T-helper 1 cell treated with Interleukin-12 subunit alpha and Interleukin-12 subunit beta and Interleukin-4 antibody, amounts not matched to agents 30 μg/mL and 1 μg/mL, for 36 hours (primary cell): ENCODE measurements around the gene SHC4.

Experiments used
- H3K27ac Mint-ChIP-seq: one replicate; pipeline ENCODE4 v1.8.0; 2021; ENCODE audit warnings: mild to moderate bottlenecking, mixed read lengths
- H3K27me3 Mint-ChIP-seq: one replicate; pipeline ENCODE4 v1.8.0; 2021; ENCODE audit warnings: low read depth, mixed read lengths
- H3K36me3 Mint-ChIP-seq: one replicate; pipeline ENCODE4 v1.8.0; 2021; ENCODE audit warnings: low read depth, mixed read lengths
- H3K4me1 Mint-ChIP-seq: one replicate; pipeline ENCODE4 v1.8.0; 2021; ENCODE audit warnings: low read depth, mixed read lengths
- H3K4me3 Mint-ChIP-seq: one replicate; pipeline ENCODE4 v1.8.0; 2021; ENCODE audit warnings: mild to moderate bottlenecking, moderate library complexity, mixed read lengths
- H3K9me3 Mint-ChIP-seq: one replicate; pipeline ENCODE4 v1.8.0; 2021; ENCODE audit warnings: mixed read lengths

SHC4 gene

GRCh38 chr15:48782911-48783310, 180.8 kb downstream of the SHC4 start:
- H3K27ac Mint-ChIP-seq, result no peak overlapping the region
- H3K4me1 Mint-ChIP-seq, result no peaks in the 10 kb centered on the region
- H3K4me3 Mint-ChIP-seq, result no peak overlapping the region
- H3K27me3 Mint-ChIP-seq, result no peaks in the 10 kb centered on the region
- H3K9me3 Mint-ChIP-seq, result no peaks in the 10 kb centered on the region
- H3K36me3 Mint-ChIP-seq, result peaks cover 35% of the 10 kb centered on the region

- Mint-ChIP-seq H3K4me3 (no peak overlapping the region), H3K27ac (no peak overlapping the region), H3K27me3 (no peaks in the 10 kb centered on the region), H3K4me1 (no peaks in the 10 kb centered on the region), H3K9me3 (no peaks in the 10 kb centered on the region), H3K36me3 (peaks cover 33% of the 10 kb centered on the region)
These were observed 182.1 kb downstream of the SHC4 start for GRCh38 chr15:48781481-48782081.

GRCh38 chr15:48781017-48781416, 182.7 kb downstream of the SHC4 start:
- Mint-ChIP-seq H3K36me3 (peaks cover 31% of the 10 kb centered on the region), H3K27me3 (no peaks in the 10 kb centered on the region), H3K4me1 (no peaks in the 10 kb centered on the region), H3K9me3 (no peaks in the 10 kb centered on the region), H3K27ac (no peak overlapping the region), H3K4me3 (no peak overlapping the region)

GRCh38 chr15:48778331-48778730, 185.4 kb downstream of the SHC4 start:
- Mint-ChIP-seq H3K27me3 (no peaks in the 10 kb centered on the region), H3K36me3 (peaks cover 37% of the 10 kb centered on the region)

GRCh38 chr15:48777645-48778330, 185.9 kb downstream of the SHC4 start:
- Mint-ChIP-seq H3K27ac (no peak overlapping the region), H3K9me3 (no peaks in the 10 kb centered on the region), H3K27me3 (no peaks in the 10 kb centered on the region), H3K4me1 (peaks cover 5% of the 10 kb centered on the region), H3K36me3 (peaks cover 40% of the 10 kb centered on the region), H3K4me3 (no peak overlapping the region)

More at GRCh38 chr15:48778331-48778730, 185.4 kb downstream of the SHC4 start:
- peaks cover 5% of the 10 kb centered on the region for H3K4me1 Mint-ChIP-seq
- H3K4me3 Mint-ChIP-seq, result no peak overlapping the region
- H3K9me3 Mint-ChIP-seq, result no peaks in the 10 kb centered on the region
- H3K27ac Mint-ChIP-seq, result no peak overlapping the region

GRCh38 chr15:48775546-48775945, 188.2 kb downstream of the SHC4 start:
- no peak overlapping the region for H3K4me3 Mint-ChIP-seq
- no peaks in the 10 kb centered on the region for H3K27me3 Mint-ChIP-seq
- peaks cover 34% of the 10 kb centered on the region for H3K36me3 Mint-ChIP-seq
- H3K4me1 Mint-ChIP-seq, result peaks cover 5% of the 10 kb centered on the region
- H3K27ac Mint-ChIP-seq, result no peak overlapping the region
- no peaks in the 10 kb centered on the region for H3K9me3 Mint-ChIP-seq

GRCh38 chr15:48774484-48774883, 189.2 kb downstream of the SHC4 start:
- Mint-ChIP-seq H3K36me3 (peaks cover 35% of the 10 kb centered on the region), H3K27ac (no peak overlapping the region), H3K9me3 (no peaks in the 10 kb centered on the region), H3K4me1 (peaks cover 5% of the 10 kb centered on the region), H3K4me3 (no peak overlapping the region), H3K27me3 (no peaks in the 10 kb centered on the region)
